ENCODE results near the gene CDH15.

The CDH15 gene

GRCh38 chr16:89171216-89172170 is at the start of gene CDH15:
Gene CDH15 (plus strand): TSS chr16:89171748. CDS start chr16:89171832, 84 bp downstream.
- DNase-seq, result peak; percentile 39

- DNase-seq, result no peak
Measured at GRCh38 chr16:89122322-89122851, 49.2 kb upstream of the CDH15 start.

- DNase-seq, result no peak
Measured at GRCh38 chr16:89123001-89123830, 48.3 kb upstream of the CDH15 start.

GRCh38 chr16:89123831-89124100 is 47.8 kb upstream of the CDH15 start:
- DNase-seq, result no peak

GRCh38 chr16:89129378-89129777 is 42.2 kb upstream of the CDH15 start:
- DNase-seq, result no peak

- no peak for DNase-seq
Measured at GRCh38 chr16:89130448-89130847, 41.1 kb upstream of the CDH15 start.

- DNase-seq, result no peak
Measured at GRCh38 chr16:89131783-89132182, 39.8 kb upstream of the CDH15 start.

- DNase-seq, result no peak
Measured at GRCh38 chr16:89132194-89133005, 39.1 kb upstream of the CDH15 start.

- no peak for DNase-seq
Measured at GRCh38 chr16:89133457-89134127, 38.0 kb upstream of the CDH15 start.

GRCh38 chr16:89134269-89134668 is 37.3 kb upstream of the CDH15 start:
- no peak for DNase-seq

GRCh38 chr16:89135166-89135565 is 36.4 kb upstream of the CDH15 start:
- no peak for DNase-seq

- no peak for DNase-seq
Measured at GRCh38 chr16:89135971-89136765, 35.4 kb upstream of the CDH15 start.

GRCh38 chr16:89136931-89137330 is 34.6 kb upstream of the CDH15 start:
- DNase-seq, result no peak

GRCh38 chr16:89137666-89138512 is 33.7 kb upstream of the CDH15 start:
- DNase-seq, result no peak

- DNase-seq, result no peak
Measured at GRCh38 chr16:89138513-89138795, 33.1 kb upstream of the CDH15 start.

- no peak for DNase-seq
Measured at GRCh38 chr16:89138843-89139520, 32.6 kb upstream of the CDH15 start.

GRCh38 chr16:89139907-89140361 is 31.6 kb upstream of the CDH15 start:
- no peak for DNase-seq

GRCh38 chr16:89140401-89140800 is 31.1 kb upstream of the CDH15 start:
- DNase-seq, result no peak

- no peak for DNase-seq
Measured at GRCh38 chr16:89140981-89141883, 30.3 kb upstream of the CDH15 start.
